Suprapubic skin (tissue), 4 donors: ENCODE data around the gene ACTL10. TPM values are rescaled to one million over a fixed set of nuclear protein-coding genes. Genes with fewer than 3 reads are reported as not detected.

Experiments used
- DNase-seq, 2 donors: peaks; one replicate each; pipeline ENCODE4 v3.0.0-alpha.2; 2019; ENCODE audit warnings: low spot score in 2 of 2
- H3K27ac ChIP-seq: fragments of 200-600 bp; sonication (generic); one replicate; pipeline ENCODE4 v1.5.1; 2019
- H3K27me3 ChIP-seq: fragments of 200-600 bp; sonication (generic); one replicate; pipeline ENCODE4 v1.5.1; 2019
- H3K36me3 ChIP-seq: fragments of 200-600 bp; sonication (generic); one replicate; pipeline ENCODE4 v1.5.1; 2019
- H3K4me1 ChIP-seq: fragments of 200-600 bp; sonication (generic); one replicate; pipeline ENCODE4 v1.5.1; 2019
- H3K4me3 ChIP-seq: fragments of 200-600 bp; sonication (generic); one replicate; pipeline ENCODE4 v1.5.1; 2019; ENCODE audit warnings: mild to moderate bottlenecking
- H3K9me3 ChIP-seq: fragments of 200-600 bp; sonication (generic); one replicate; pipeline ENCODE4 v1.5.1; 2019
- CTCF ChIP-seq, 2 donors: fragments of 200-600 bp in 1 of 2; fragments of 450-650 bp in 1 of 2; sonication (generic) in 1 of 2; IDR thresholded peaks; one replicate each; pipeline ENCODE4 v1.5.1; 2016 to 2019; ENCODE audit warnings: antibody characterized with exemption in 2 of 2, mild to moderate bottlenecking in 1 of 2, moderate library complexity in 1 of 2
- EP300 ChIP-seq: sonication (generic); formaldehyde crosslinking; IDR thresholded peaks from one replicate; pipeline ENCODE4 v1.6.1; 2017; ENCODE audit warnings: antibody characterized with exemption
- POLR2A ChIP-seq, 2 donors: fragments of 450-650 bp; IDR thresholded peaks; one replicate each; pipeline ENCODE4 v1.6.1; 2017; ENCODE audit warnings: antibody characterized with exemption in 2 of 2, mild to moderate bottlenecking in 2 of 2, moderate library complexity in 2 of 2
- POLR2AphosphoS5 ChIP-seq, 3 donors: sonication (generic); formaldehyde crosslinking; IDR thresholded peaks; one replicate each; pipeline ENCODE4 v1.6.1; 2017; ENCODE audit warnings: antibody characterized with exemption in 3 of 3
- WGBS: methylation state at CpG from one replicate; pipeline ENCODE4 v1.1.5; 2018; 5-methylcytosine and 5-hydroxymethylcytosine counted together
- total RNA-seq, 4 donors: library from RNA; depleted of rRNA; stranded (reverse); fragments of >200 nt; gene quantifications; one replicate each; pipeline ENCODE4 v1.1.0, GENCODE V29; 2016

Gene ACTL10
- total RNA-seq, 4 donors from 2014 or later, result 1.3 to 4.9 (median 3.0) TPM

GRCh38 chr20:33654680-33655161, 12.0 kb upstream of the ACTL10 start:
- Histone ChIP-seq H3K27me3 (no peaks in the 10 kb centered on the region), H3K4me1 (peaks cover 47% of the 10 kb centered on the region), H3K4me3 (no peak overlapping the region), H3K36me3 (peaks cover 27% of the 10 kb centered on the region), H3K27ac (no peak overlapping the region), H3K9me3 (no peaks in the 10 kb centered on the region)
- 61% methylated on average over 14 of the region's 14 CpGs for WGBS
- no peak for TF ChIP-seq CTCF (IDR thresholded peaks at IDR 0.05)
- no peak for TF ChIP-seq POLR2AphosphoS5 (IDR thresholded peaks at IDR 0.05)
- no peak for TF ChIP-seq POLR2A (IDR thresholded peaks at IDR 0.05)
- no peak for TF ChIP-seq EP300
- no peak for DNase-seq

- TF ChIP-seq POLR2A (IDR thresholded peaks at IDR 0.05), result no peak
- TF ChIP-seq EP300, result no peak
- TF ChIP-seq CTCF (IDR thresholded peaks at IDR 0.05), result no peak
- TF ChIP-seq POLR2AphosphoS5 (IDR thresholded peaks at IDR 0.05), result no peak
- Histone ChIP-seq H3K4me3 (no peak overlapping the region), H3K27me3 (no peaks in the 10 kb centered on the region), H3K4me1 (peaks cover 43% of the 10 kb centered on the region), H3K36me3 (peaks cover 32% of the 10 kb centered on the region), H3K27ac (no peak overlapping the region), H3K9me3 (no peaks in the 10 kb centered on the region)
- 51% methylated on average over 4 of the region's 4 CpGs for WGBS
- DNase-seq, result no peak
These were observed 11.6 kb upstream of the ACTL10 start for GRCh38 chr20:33655164-33655563.

GRCh38 chr20:33656010-33656782, 10.5 kb upstream of the ACTL10 start:
- Histone ChIP-seq H3K4me3 (no peak overlapping the region), H3K36me3 (peaks cover 33% of the 10 kb centered on the region), H3K4me1 (peaks cover 34% of the 10 kb centered on the region), H3K27me3 (no peaks in the 10 kb centered on the region), H3K9me3 (no peaks in the 10 kb centered on the region), H3K27ac (no peak overlapping the region)
- no peak for TF ChIP-seq POLR2A (IDR thresholded peaks at IDR 0.05)
- no peak for TF ChIP-seq POLR2AphosphoS5 (IDR thresholded peaks at IDR 0.05)
- TF ChIP-seq CTCF (IDR thresholded peaks at IDR 0.05), result no peak
- 87% methylated on average over 6 of the region's 10 CpGs for WGBS
- DNase-seq, result no peak

GRCh38 chr20:33656783-33657703, 9.7 kb upstream of the ACTL10 start:
- no peaks in the 10 kb centered on the region for H3K27me3 ChIP-seq
- H3K36me3 ChIP-seq, result peaks cover 33% of the 10 kb centered on the region
- no peak for TF ChIP-seq CTCF (IDR thresholded peaks at IDR 0.05)
- no peak for TF ChIP-seq POLR2AphosphoS5 (IDR thresholded peaks at IDR 0.05)
- no peak for TF ChIP-seq EP300
- no peak for TF ChIP-seq POLR2A (IDR thresholded peaks at IDR 0.05)
- 94% methylated on average over 7 of the region's 17 CpGs for WGBS
- H3K4me1 ChIP-seq, result peaks cover 27% of the 10 kb centered on the region
- no peaks in the 10 kb centered on the region for H3K9me3 ChIP-seq
- no peak overlapping the region for H3K4me3 ChIP-seq
- no peak overlapping the region for H3K27ac ChIP-seq
- DNase-seq, result no peak

GRCh38 chr20:33657704-33658095, 9.0 kb upstream of the ACTL10 start:
- no peak overlapping the region for H3K4me3 ChIP-seq
- no peak overlapping the region for H3K27ac ChIP-seq
- WGBS, result 97% methylated on average over 6 of the region's 12 CpGs
- no peaks in the 10 kb centered on the region for H3K9me3 ChIP-seq
- H3K36me3 ChIP-seq, result peaks cover 33% of the 10 kb centered on the region
- H3K27me3 ChIP-seq, result no peaks in the 10 kb centered on the region
- H3K4me1 ChIP-seq, result peaks cover 28% of the 10 kb centered on the region
- TF ChIP-seq POLR2A (IDR thresholded peaks at IDR 0.05) (no peak), CTCF (IDR thresholded peaks at IDR 0.05) (no peak), POLR2AphosphoS5 (IDR thresholded peaks at IDR 0.05) (no peak), EP300 (no peak)
- no peak for DNase-seq
